H1 (cell line): ENCODE results near the gene FGF18. TPM values are rescaled to one million over a fixed set of nuclear protein-coding genes. Genes with fewer than 3 reads are reported as not detected.
A peak's percentile ranks its signal among the peaks of the same experiment; 100 is the strongest.

ENCODE experiments used
- ATF2 ChIP-seq: IDR thresholded peaks from 2 replicates; pipeline ENCODE4 v1.6.1; 2012; ENCODE audit warnings: low read length, inconsistent platforms
- CHD2 ChIP-seq: IDR thresholded peaks from 2 replicates; pipeline ENCODE4 v1.6.1; 2012; ENCODE audit warnings: low read length, improper control_type of control experiment
- CHD7 ChIP-seq: fragments of 300-600 bp; sonication (generic); IDR thresholded peaks from 2 replicates; pipeline ENCODE4 v1.7.1; 2012; ENCODE audit warnings: low read length, moderate library complexity, mild to moderate bottlenecking, inconsistent platforms; ENCODE audit not compliant: insufficient replicate concordance
- CREB1 ChIP-seq: IDR thresholded peaks from 2 replicates; pipeline ENCODE4 v1.6.1; 2012; ENCODE audit warnings: inconsistent platforms
- EGR1 ChIP-seq: IDR thresholded peaks from 2 replicates; pipeline ENCODE4 v1.6.1; 2011; ENCODE audit warnings: low read depth, low read length, borderline replicate concordance
- GTF2F1 ChIP-seq: IDR thresholded peaks from 2 replicates; pipeline ENCODE4 v1.6.1; 2012; ENCODE audit warnings: low read depth, low read length, improper control_type of control experiment, borderline replicate concordance
- HDAC6 ChIP-seq: IDR thresholded peaks from one replicate; pipeline ENCODE4 v1.7.1; 2012; ENCODE audit warnings: low read depth, mild to moderate bottlenecking, inconsistent platforms, low read length, moderate library complexity
- JUN ChIP-seq: IDR thresholded peaks from 2 replicates; pipeline ENCODE4 v1.6.1; 2011; ENCODE audit warnings: low read depth, mild to moderate bottlenecking, improper control_type of control experiment, low read length
- JUND ChIP-seq: IDR thresholded peaks from 2 replicates; pipeline ENCODE4 v1.6.1; 2011; ENCODE audit warnings: mild to moderate bottlenecking, improper control_type of control experiment, low read length
- polyA plus RNA-seq, 7 experiments: library from polyadenylated mRNA; depleted of rRNA in 3 of 7; stranded (reverse) in 5 of 7; unstranded in 2 of 7; fragments of >200 nt in 5 of 7; fragments of 200-250 nt in 2 of 7; gene quantifications; 1 replicate in 5 of 7; 2 replicates in 1 of 7; 4 replicates in 1 of 7; pipeline versions ENCODE4 v1.2.1 to v1.2.3, GENCODE V29; 2011 to 2013; ENCODE audit warnings: missing spikeins in 2 of 7, mixed read lengths in 2 of 7
- total RNA-seq: library from RNA; stranded (reverse); fragmentation: NEBNext Ultra II Directional; extraction: Animal tissue kit (Norgen Biotek cat#: 25700); gene quantifications from 2 replicates; pipeline ENCODE4 v1.2.1, GENCODE V29; 2021

Gene FGF18
- total and polyA plus RNA-seq, 2 of the 8 experiments (the other 6 are each of a cell fraction or from before 2014, with no cell fraction given): 0.54 to 1.3 TPM

DNA sequence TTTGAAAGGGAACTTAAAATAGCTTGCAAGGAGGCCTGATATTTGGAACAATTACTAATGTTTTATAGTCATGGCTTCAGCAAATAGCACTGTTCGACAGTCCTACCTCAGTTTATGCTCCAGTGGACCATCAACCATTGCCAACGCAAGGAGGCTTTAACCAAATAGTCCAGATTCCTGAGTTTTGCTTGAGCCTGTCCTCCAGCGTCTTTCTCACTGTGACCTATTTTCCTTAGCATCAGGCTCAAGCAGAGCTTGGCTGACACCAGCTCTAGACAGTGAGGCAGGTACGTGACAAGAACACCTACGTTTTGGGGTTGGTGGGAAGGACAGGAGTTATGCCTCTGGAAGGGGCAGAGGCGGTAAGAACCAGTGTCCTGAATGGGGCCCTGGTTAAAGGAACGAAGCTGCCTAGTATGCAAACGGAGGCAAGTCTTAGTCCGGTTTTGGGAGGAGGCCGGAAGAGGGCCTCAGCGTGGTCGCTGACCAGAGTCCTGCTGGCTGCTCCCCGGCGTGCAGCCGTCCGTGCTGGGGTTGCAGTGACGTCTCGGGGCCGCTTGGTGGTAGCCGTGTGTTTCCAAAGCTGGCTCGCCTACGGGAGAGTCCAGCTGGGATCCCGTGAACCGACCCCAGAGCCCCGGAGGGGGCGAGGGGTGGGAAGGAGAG is 998 bp upstream of the FGF18 start (continued):
- TF ChIP-seq CHD7 (no peak), ATF2 (no peak), CREB1 (peak; percentile 73), EGR1 (0 out of 2 replicates have a peak, but pooled peaks have one; percentile 23), CHD2 (peak; percentile 60), GTF2F1 (no peak), JUND (peak; percentile 36; the same call in 1 of the 2 replicates), HDAC6 (no peak), JUN (no peak)
